ENCODE data around the gene SLC25A33. TPM values are rescaled to one million over a fixed set of nuclear protein-coding genes. Genes with fewer than 3 reads are reported as not detected.

Gene SLC25A33
- polyA plus RNA-seq, 1 experiment = 4.1 TPM

DNA sequence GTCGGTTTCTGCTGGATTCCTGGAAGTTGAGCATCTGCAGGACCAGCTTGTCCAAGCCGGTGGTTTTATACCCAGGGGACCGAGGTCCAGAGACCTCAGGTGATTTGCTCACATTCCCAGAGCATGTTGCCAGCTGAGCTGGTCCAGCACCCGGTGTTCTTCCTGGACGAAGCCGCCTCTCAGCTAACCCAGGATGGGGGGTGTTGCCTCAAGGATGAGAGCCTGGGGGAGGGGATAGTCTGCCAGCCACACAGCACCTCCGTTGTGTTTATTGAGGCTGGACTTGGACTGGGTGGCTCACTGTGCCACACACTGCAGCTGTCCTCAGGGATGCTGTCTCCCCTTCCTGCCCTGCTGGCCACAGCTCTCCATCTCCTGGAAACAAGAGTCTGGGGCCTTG is 50.9 kb downstream of the SLC25A33 start:
- Histone ChIP-seq H3K27me3 (ENCODE audit: control insufficient read depth, insufficient read depth, low read length) (no peaks in the 10 kb centered on the region), H3K27ac (ENCODE audit: low read depth, low read length) (no peak overlapping the region), H3K9me3 (ENCODE audit: control insufficient read depth, insufficient read depth, low read length) (no peaks in the 10 kb centered on the region), H3K4me3 (ENCODE audit: low read depth, low read length) (peak overlapping the region; percentile 69)
- DNase-seq (ENCODE audit: low read depth, low spot score) = no peak
- TF ChIP-seq, protein P1, sequence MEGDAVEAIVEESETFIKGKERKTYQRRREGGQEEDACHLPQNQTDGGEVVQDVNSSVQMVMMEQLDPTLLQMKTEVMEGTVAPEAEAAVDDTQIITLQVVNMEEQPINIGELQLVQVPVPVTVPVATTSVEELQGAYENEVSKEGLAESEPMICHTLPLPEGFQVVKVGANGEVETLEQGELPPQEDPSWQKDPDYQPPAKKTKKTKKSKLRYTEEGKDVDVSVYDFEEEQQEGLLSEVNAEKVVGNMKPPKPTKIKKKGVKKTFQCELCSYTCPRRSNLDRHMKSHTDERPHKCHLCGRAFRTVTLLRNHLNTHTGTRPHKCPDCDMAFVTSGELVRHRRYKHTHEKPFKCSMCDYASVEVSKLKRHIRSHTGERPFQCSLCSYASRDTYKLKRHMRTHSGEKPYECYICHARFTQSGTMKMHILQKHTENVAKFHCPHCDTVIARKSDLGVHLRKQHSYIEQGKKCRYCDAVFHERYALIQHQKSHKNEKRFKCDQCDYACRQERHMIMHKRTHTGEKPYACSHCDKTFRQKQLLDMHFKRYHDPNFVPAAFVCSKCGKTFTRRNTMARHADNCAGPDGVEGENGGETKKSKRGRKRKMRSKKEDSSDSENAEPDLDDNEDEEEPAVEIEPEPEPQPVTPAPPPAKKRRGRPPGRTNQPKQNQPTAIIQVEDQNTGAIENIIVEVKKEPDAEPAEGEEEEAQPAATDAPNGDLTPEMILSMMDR (IDR thresholded peaks at IDR 0.05; ENCODE audit: low read depth, low read length) = no peak
- ChIA-PET POLR2A (interaction anchor here (0.6 to 0.7 kb wide), 2 partner anchors 389 to 538 kb away, joined by 3 read pairs; no protein-coding TSS in a partner anchor), CTCF (interaction anchor here (0.8 kb wide), 1 partner anchor 9 kb away, joined by 4 read pairs; no protein-coding TSS in a partner anchor)

DNA sequence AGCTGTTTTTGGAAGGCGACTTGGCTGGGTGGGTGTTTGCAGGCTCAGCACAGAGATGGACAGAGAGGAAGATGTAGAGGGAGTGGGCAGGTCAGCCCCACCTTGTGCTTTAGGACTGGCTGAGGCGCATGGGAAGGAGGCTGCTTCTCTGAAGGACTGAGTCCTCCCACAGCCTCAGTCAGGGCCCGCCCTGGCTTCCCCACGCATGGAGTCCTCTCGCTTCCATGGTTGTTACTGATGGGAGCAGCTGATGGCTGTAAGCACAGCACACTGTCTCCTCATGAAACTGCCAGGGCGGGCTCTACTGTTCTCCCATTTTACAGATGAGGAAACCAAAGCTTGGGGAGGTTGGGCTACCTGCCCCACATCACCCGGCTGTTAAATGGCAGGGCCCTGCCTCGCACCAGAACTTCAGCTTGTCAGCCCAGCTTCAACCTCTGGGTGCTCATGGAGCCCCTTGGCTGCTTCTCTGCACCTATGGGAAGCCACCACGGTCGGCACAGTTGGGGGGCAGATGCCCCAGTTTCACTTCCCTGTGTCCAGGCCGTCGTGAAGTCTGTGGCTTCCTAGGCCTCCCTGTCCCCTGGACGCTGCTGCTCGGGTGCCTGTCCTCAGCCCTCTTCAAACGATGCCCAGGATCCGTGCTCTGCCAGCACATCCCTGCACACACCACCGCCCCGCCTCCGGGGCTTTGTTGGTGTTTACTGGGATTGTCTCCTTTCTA is 51.8 kb downstream of the SLC25A33 start:
- ChIA-PET POLR2A (no interaction called here), CTCF (no interaction called here)
- Histone ChIP-seq H3K27ac (ENCODE audit: low read depth, low read length) (no peak overlapping the region), H3K9me3 (ENCODE audit: control insufficient read depth, insufficient read depth, low read length) (no peaks in the 10 kb centered on the region), H3K4me3 (ENCODE audit: low read depth, low read length) (no peak overlapping the region), H3K27me3 (ENCODE audit: control insufficient read depth, insufficient read depth, low read length) (no peaks in the 10 kb centered on the region)
- TF ChIP-seq, protein P1 (IDR thresholded peaks at IDR 0.05; ENCODE audit: low read depth, low read length) = no peak
- no peak for DNase-seq (ENCODE audit: low read depth, low spot score)

DNA sequence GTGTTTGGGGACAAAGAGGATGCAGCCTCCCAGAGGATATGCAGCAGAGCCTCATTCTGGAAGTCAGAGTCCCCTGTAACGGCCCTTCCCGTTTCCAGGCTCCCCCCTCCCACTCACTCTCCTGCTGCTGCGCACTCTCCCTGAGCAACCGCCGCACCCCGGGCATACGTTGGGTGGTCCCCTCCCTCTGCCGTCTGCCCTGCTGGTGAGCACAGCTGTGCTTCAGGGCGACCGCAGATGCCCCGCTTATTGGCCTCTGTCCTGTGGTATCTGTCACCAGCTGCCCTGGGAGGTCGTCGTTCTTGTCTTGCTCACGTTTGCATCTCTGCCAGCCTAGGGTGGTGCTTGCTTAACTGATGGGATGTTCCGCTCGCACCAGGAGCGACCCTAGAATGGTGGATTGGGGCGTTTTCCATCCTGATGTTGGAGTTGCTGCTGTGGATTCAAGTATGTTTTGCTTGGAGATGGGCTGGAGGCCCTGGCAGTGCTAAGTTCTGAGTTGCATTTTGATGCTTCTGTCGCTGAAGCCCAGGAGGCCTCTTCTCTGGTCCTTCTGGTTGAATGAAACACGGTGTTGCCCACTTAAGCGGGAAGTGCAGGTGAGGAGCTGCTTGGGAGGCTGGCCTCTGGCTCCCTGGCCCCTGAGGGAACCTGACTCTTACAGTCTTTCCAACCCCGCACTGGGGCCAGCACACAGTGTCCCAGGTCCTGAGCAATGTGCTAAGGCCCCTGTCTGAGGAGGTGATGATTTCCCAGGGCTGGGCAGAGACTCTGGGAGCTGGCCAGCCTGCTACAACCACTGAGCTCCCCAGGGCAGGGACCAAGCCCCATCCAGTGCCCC is 52.6 kb downstream of the SLC25A33 start:
- no peak for DNase-seq (ENCODE audit: low read depth, low spot score)
- Histone ChIP-seq H3K9me3 (ENCODE audit: control insufficient read depth, insufficient read depth, low read length) (no peaks in the 10 kb centered on the region), H3K4me3 (ENCODE audit: low read depth, low read length) (no peak overlapping the region), H3K27ac (ENCODE audit: low read depth, low read length) (no peak overlapping the region), H3K27me3 (ENCODE audit: control insufficient read depth, insufficient read depth, low read length) (no peaks in the 10 kb centered on the region)
- TF ChIP-seq, protein P1 (IDR thresholded peaks at IDR 0.05; ENCODE audit: low read depth, low read length) = no peak
- ChIA-PET CTCF (interaction anchor here (1.9 kb wide), 1 partner anchor 24 kb away, joined by 7 read pairs; no protein-coding TSS in a partner anchor), POLR2A (no interaction called here)

DNA sequence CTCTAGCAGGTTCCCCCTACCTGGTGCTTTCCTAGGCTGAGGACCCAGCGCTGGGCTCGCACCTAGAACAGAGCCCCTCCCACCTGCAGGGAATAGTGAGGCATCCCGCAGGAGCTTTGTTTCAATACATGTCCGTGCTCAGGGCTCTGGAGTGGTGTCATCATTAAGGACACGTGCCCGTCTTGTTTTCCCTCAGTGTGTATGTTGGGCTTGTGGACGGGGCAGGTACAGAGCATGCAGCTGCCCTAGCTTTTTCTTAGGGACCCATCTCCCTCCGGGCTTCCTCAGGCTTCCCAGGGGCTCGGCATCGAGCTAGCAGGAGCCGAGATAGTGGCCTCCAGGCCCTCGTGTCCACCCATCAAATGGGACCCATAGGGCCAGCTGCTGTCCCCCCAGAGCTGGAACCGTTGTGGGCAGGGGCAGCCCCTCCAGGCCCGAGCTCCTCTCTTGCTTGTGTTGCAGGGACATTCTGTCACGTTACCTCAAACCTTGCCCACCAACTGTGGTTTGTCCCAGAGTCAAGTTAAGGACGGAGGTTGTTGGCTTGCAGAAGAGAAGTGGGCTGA is 53.3 kb downstream of the SLC25A33 start:
- POLR2A ChIA-PET = no interaction called here

More for the DNA sequence above, 53.3 kb downstream of the SLC25A33 start:
- Histone ChIP-seq H3K27ac (ENCODE audit: low read depth, low read length) (no peak overlapping the region), H3K9me3 (ENCODE audit: control insufficient read depth, insufficient read depth, low read length) (no peaks in the 10 kb centered on the region), H3K27me3 (ENCODE audit: control insufficient read depth, insufficient read depth, low read length) (no peaks in the 10 kb centered on the region), H3K4me3 (ENCODE audit: low read depth, low read length) (no peak overlapping the region)
- no peak for DNase-seq (ENCODE audit: low read depth, low spot score)
- CTCF ChIA-PET = interaction anchor here (1.9 kb wide), 1 partner anchor 23 kb away, joined by 7 read pairs; no protein-coding TSS in a partner anchor
- TF ChIP-seq, protein P1 (IDR thresholded peaks at IDR 0.05; ENCODE audit: low read depth, low read length) = no peak
